Gastrocnemius medialis (tissue), 4 donors: Measurements from ENCODE around the gene KIF26B.

Experiments
- POLR2A ChIP-seq, 2 donors: fragments of 450-650 bp; IDR thresholded peaks; one replicate each; pipeline ENCODE4 v1.6.1; 2017; ENCODE audit warnings: antibody characterized with exemption in 2 of 2, mild to moderate bottlenecking in 2 of 2, moderate library complexity in 2 of 2
- TF ChIP-seq, protein P1 (sequence below), 5 experiments: fragments of 450-650 bp in 3 of 5; fragments of 200-600 bp in 2 of 5; sonication (generic) in 2 of 5; IDR thresholded peaks in 4 of 5; conservative IDR thresholded peaks in 1 of 5; 1 replicate in 4 of 5; 2 replicates in 1 of 5; pipeline ENCODE4 v1.5.1; 2016 to 2019; ENCODE audit warnings: antibody characterized with exemption in 5 of 5, mild to moderate bottlenecking in 3 of 5, moderate library complexity in 3 of 5

- TF ChIP-seq POLR2A (IDR thresholded peaks at IDR 0.05), result no peak
- TF ChIP-seq, protein P1, sequence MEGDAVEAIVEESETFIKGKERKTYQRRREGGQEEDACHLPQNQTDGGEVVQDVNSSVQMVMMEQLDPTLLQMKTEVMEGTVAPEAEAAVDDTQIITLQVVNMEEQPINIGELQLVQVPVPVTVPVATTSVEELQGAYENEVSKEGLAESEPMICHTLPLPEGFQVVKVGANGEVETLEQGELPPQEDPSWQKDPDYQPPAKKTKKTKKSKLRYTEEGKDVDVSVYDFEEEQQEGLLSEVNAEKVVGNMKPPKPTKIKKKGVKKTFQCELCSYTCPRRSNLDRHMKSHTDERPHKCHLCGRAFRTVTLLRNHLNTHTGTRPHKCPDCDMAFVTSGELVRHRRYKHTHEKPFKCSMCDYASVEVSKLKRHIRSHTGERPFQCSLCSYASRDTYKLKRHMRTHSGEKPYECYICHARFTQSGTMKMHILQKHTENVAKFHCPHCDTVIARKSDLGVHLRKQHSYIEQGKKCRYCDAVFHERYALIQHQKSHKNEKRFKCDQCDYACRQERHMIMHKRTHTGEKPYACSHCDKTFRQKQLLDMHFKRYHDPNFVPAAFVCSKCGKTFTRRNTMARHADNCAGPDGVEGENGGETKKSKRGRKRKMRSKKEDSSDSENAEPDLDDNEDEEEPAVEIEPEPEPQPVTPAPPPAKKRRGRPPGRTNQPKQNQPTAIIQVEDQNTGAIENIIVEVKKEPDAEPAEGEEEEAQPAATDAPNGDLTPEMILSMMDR (IDR thresholded peaks at IDR 0.05 in 4 of 5, conservative IDR thresholded peaks at IDR 0.05 in 1 of 5), result no peak
Measured at GRCh38 chr1:245382981-245383380, 228.2 kb downstream of the KIF26B start.
